ENCODE results near the gene ADGRD2. TPM values are rescaled to one million over a fixed set of nuclear protein-coding genes. Genes with fewer than 3 reads are reported as not detected.
A peak's percentile ranks its signal among the peaks of the same experiment; 100 is the strongest.

The ADGRD2 gene
- total RNA-seq, 2 donors from 2014 or later = not detected

- no peaks in the 10 kb centered on the region for H3K36me3 Mint-ChIP-seq
- peaks cover 0 to 3% of the 10 kb centered on the region in 2 donors for H3K9me3 Mint-ChIP-seq
- DNase-seq (ENCODE audit: low spot score in 2 of 2) (no peak), ATAC-seq (no peak)
- no peak overlapping the region for H3K27ac Mint-ChIP-seq
Measured at GRCh38 chr9:124482431-124483031, 32.3 kb downstream of the ADGRD2 start.

- Mint-ChIP-seq H3K27ac (no peak overlapping the region), H3K36me3 (no peaks in the 10 kb centered on the region), H3K9me3 (peaks cover 0 to 3% of the 10 kb centered on the region in 2 donors)
- DNase-seq (ENCODE audit: low spot score in 2 of 2) (no peak), ATAC-seq (no peak)
Measured at GRCh38 chr9:124483481-124483880, 33.2 kb downstream of the ADGRD2 start.

GRCh38 chr9:124485201-124485600, 35.0 kb downstream of the ADGRD2 start:
- peaks cover 0 to 3% of the 10 kb centered on the region in 2 donors for H3K9me3 Mint-ChIP-seq
- no peaks in the 10 kb centered on the region for H3K36me3 Mint-ChIP-seq
- no peak overlapping the region for H3K27ac Mint-ChIP-seq
- DNase-seq (ENCODE audit: low spot score in 2 of 2) (no peak), ATAC-seq (no peak)

- Mint-ChIP-seq H3K27ac (no peak overlapping the region), H3K36me3 (no peaks in the 10 kb centered on the region), H3K9me3 (peaks cover 0 to 3% of the 10 kb centered on the region in 2 donors)
- ATAC-seq (no peak), DNase-seq (ENCODE audit: low spot score in 2 of 2) (no peak)
Measured at GRCh38 chr9:124485936-124486335, 35.7 kb downstream of the ADGRD2 start.

DNA sequence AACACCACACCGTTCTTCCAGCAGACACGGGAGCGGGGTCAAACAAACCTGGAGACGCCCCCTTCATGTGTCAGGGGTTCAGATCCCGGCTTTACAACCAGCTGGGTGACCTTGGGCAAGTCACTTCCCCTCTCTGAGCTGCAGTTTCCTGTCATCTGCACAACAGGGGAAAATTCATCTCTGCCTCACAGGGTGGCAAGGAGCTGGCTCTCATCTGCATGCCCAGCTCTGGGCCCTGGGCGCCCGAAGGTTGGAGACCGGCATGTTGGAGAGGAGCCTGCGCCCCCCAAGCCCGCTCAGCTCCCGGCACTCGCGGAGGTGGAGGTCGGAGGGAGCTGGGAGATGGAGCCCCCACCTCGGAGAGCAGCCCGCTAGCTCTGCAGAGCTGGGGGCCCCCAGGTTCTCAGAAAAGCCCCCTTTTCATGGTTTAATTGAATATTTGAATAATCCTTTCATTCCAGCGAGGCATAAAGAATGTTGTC, 36.6 kb downstream of the ADGRD2 start:
- no peaks in the 10 kb centered on the region for H3K36me3 Mint-ChIP-seq
- DNase-seq (ENCODE audit: low spot score in 2 of 2) (no peak), ATAC-seq (no peak)
- H3K27ac Mint-ChIP-seq = no peak overlapping the region
- peaks cover 0 to 3% of the 10 kb centered on the region in 2 donors for H3K9me3 Mint-ChIP-seq

DNA sequence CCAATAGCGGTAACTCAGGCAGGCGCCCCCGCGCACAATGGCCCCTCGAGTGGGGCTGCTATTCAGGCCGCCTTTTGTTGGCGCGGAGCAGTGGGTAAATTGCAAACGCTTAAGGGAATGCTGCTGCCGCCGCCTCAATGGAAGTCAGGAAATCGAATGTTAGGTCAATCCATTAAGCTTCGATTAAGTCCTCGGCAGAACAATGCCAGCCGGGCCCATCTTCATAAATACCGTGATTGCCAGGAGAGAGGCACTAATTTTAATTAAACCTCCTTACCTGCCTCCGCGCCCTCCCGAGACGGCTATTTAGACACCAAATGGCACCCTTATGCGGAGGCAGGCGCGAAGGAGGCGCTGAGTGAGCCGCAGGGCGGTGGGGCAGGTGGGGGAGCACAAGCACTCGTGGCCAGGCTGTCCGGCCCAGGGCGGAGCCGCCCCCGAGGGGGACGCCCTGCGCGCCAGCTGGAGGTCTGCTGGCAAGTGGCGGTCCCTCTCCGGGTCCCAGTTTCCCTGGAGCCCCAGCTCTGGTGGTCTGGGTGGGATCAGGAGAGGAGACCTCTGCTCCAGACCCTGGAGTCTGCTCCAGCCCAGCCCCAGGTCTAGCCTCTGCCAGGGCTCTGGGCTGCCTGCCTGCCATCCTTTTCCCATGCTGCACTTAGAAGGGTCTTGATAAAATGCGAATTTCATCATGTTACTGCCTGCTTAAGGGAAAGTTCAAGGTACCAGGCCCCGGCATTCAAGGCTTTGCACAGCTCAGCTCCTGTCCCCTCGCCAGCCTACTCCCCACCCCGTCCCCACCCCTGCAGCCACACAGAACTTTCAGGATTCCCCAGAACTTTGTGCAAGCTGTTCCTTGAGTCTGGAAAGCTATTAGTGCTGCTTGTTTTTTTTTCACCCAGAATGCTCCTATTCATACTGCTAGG, 37.3 kb downstream of the ADGRD2 start:
- H3K27ac Mint-ChIP-seq = no peak overlapping the region
- H3K9me3 Mint-ChIP-seq = peaks cover 0 to 3% of the 10 kb centered on the region in 2 donors
- no peak for DNase-seq (ENCODE audit: low spot score in 2 of 2)
- no peak for ATAC-seq
- H3K36me3 Mint-ChIP-seq = no peaks in the 10 kb centered on the region

DNA sequence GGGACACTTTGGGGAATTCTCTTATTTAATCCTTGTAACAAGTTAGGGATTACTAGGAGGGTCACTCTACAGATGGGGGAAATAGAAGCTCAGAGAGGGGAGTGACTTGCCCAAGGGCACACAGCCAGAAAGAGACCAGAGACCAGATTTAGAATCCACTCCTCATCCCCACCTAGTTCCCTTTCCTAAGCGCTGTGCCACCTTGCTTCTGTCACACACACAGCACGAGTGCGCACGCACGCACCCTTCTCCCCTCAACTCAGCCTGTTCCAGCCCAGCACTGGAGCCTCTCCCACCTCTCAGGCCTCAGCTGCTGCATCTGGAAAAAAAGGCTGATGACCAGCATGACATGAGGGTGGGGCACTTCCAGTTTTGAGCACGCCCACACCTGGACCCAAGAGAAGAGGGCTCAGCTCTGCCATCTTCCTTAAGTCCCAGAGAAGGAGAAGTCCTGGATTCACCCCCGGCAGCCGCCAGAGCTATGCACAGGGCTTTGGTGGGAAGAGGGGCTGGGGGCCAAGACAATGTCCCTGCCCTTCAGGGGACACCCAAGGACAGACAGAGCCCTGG, 38.5 kb downstream of the ADGRD2 start:
- no peak for ATAC-seq
- Mint-ChIP-seq H3K27ac (no peak overlapping the region), H3K36me3 (no peaks in the 10 kb centered on the region), H3K9me3 (peaks cover 0 to 3% of the 10 kb centered on the region in 2 donors)
- DNase-seq (ENCODE audit: low spot score in 2 of 2) = no peak

- ATAC-seq = no peak
- Mint-ChIP-seq H3K36me3 (no peaks in the 10 kb centered on the region), H3K9me3 (peaks cover 0 to under 1% of the 10 kb centered on the region in 2 donors), H3K27ac (no peak overlapping the region)
- no peak for DNase-seq (ENCODE audit: low spot score in 2 of 2)
Measured at GRCh38 chr9:124489222-124489621, 39.0 kb downstream of the ADGRD2 start.

DNA sequence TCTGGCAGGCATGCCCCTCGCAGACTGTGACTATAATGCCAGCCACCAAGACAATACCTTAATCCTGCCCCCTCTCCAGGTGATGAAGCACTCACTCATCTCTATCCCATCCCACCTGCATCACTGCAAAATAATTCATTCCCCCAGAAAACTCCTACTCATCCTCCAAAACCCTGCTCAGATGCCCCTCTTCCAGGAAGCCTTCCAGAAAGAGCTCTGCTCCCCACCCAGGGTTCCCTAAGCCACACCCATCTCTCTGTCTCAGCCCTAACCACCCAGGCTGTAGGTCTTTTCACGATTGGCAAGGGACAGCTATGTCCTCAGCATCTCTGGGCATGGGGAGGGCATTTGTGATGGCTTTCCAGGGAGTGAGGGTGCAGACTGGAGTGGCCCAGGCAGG, 39.8 kb downstream of the ADGRD2 start:
- H3K36me3 Mint-ChIP-seq = no peaks in the 10 kb centered on the region
- no peaks in the 10 kb centered on the region for H3K9me3 Mint-ChIP-seq
- H3K27ac Mint-ChIP-seq = no peak overlapping the region
- ATAC-seq = no peak
- DNase-seq (ENCODE audit: low spot score in 2 of 2) = no peak

DNA sequence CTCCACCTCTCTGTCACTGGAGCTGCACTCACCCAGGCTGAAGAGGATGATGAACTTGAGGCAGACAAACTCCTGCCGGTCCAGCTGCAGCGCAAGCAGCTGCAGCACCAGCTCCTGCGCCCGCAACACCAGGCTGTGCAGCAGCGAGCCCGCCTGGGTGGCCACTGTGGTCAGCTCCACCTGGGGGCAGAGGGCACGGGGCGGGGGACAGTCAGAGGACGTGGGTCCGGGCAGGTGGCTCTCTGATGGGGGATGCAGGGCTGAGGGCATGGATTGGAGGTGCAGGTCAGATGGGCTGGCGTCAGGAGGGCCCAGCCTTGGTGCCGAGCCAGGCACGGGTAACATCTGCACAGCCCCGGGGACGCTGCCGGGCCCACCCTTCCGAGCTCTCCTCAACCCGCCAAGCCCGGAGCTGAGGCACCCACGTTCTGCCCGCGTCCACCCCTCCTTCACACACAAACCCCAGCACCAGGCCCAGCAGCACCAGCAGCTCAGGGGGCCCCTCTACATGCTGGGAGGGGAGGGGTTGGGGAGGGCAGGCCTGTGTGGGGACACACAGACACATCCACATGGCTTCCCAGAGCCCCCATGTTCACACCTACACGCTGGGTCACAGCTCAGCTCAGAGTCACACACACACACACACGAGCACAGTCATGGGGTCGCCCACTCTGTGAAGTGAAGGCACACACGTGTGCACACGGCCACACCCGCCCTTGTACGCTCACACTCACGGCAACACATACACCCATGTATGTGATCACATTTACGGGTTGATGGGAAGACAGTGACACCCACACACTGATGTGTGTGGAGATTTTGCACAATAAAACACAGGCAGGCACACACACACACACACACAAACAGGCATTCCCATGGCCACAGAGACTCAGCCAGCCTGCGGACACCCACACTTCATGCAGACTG, 41.1 kb downstream of the ADGRD2 start:
- Mint-ChIP-seq H3K9me3 (no peaks in the 10 kb centered on the region), H3K36me3 (no peaks in the 10 kb centered on the region), H3K27ac (no peak overlapping the region)
- ATAC-seq (no peak), DNase-seq (ENCODE audit: low spot score in 2 of 2) (no peak)

GRCh38 chr9:124492818-124493217, 42.6 kb downstream of the ADGRD2 start:
- DNase-seq (ENCODE audit: low spot score in 2 of 2) (no peak), ATAC-seq (no peak)
- no peaks in the 10 kb centered on the region for H3K36me3 Mint-ChIP-seq
- H3K9me3 Mint-ChIP-seq = no peaks in the 10 kb centered on the region
- no peak overlapping the region for H3K27ac Mint-ChIP-seq

DNA sequence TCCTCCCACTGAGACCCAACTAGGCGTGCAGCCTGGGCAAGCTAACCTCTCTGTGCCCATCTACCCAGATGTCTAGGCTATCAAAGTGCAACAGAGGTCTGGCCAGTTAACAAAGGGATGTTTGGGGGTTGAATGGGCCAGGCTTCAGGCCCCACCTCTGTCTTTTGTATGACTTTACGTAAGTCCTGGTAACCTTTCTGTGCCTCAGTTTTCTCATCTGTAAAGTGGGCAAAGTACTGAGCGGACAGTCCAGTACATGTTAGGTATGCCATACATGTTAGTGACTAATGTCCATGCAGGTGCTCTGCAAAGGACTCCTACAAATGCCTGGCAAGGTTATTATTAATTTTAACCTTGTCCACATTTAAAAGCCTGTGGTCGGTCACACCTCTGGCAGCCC, 43.0 kb downstream of the ADGRD2 start:
- H3K36me3 Mint-ChIP-seq = no peaks in the 10 kb centered on the region
- DNase-seq (ENCODE audit: low spot score in 2 of 2) (no peak), ATAC-seq (no peak)
- H3K27ac Mint-ChIP-seq = no peak overlapping the region
- no peaks in the 10 kb centered on the region for H3K9me3 Mint-ChIP-seq

- Mint-ChIP-seq H3K27ac (peak overlapping the region in 1 of 2 donors; percentile 34), H3K36me3 (no peaks in the 10 kb centered on the region), H3K9me3 (no peaks in the 10 kb centered on the region)
- DNase-seq (ENCODE audit: low spot score in 2 of 2) = no peak
- peak in 1 of 2 donors; percentile 68 for ATAC-seq
Measured at GRCh38 chr9:124493794-124494479, 43.7 kb downstream of the ADGRD2 start.

- no peaks in the 10 kb centered on the region for H3K36me3 Mint-ChIP-seq
- peak overlapping the region in 1 of 2 donors; percentile 2 for H3K27ac Mint-ChIP-seq
- no peak for ATAC-seq
- no peaks in the 10 kb centered on the region for H3K9me3 Mint-ChIP-seq
- DNase-seq (ENCODE audit: low spot score in 2 of 2) = no peak
Measured at GRCh38 chr9:124495126-124496074, 45.1 kb downstream of the ADGRD2 start.

- Mint-ChIP-seq H3K36me3 (no peaks in the 10 kb centered on the region), H3K27ac (peak overlapping the region in 1 of 2 donors; percentile 2), H3K9me3 (no peaks in the 10 kb centered on the region)
- ATAC-seq = no peak
- no peak for DNase-seq (ENCODE audit: low spot score in 2 of 2)
Measured at GRCh38 chr9:124496075-124496449, 45.8 kb downstream of the ADGRD2 start.
